ENCODE measurements around the gene VRK1.

DNA sequence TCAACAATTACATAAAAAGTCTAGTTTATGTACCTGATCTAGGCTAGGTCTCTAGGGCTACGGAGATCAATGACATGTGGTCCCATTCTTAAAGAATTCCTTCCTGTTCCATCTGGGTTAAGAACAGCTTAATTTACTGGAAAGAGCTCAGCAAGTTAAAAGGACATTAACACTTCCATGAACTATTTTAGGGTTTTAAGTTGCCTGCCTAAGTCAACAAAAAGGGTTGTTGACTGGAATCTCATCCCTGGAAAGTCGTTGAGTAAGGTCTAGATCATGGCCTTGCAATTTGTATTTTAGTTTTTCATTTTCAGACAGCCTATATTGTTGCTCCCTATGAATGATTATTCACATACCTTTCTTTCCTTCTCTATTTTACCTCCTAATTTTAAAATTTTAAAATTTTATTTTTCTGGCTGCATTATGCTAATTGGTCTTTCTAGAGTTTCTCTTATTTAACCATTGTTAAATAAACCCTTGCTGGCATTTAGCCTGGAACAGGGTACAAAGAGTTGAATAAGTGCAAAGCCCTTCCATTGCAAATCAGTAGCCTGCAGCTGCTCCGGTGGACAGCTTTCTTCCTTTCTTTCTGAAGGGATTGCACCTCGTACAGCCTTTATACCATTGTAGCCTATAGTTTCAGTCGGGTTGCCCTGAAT is 66.3 kb downstream of the VRK1 start:
- TF ChIP-seq, protein P1, sequence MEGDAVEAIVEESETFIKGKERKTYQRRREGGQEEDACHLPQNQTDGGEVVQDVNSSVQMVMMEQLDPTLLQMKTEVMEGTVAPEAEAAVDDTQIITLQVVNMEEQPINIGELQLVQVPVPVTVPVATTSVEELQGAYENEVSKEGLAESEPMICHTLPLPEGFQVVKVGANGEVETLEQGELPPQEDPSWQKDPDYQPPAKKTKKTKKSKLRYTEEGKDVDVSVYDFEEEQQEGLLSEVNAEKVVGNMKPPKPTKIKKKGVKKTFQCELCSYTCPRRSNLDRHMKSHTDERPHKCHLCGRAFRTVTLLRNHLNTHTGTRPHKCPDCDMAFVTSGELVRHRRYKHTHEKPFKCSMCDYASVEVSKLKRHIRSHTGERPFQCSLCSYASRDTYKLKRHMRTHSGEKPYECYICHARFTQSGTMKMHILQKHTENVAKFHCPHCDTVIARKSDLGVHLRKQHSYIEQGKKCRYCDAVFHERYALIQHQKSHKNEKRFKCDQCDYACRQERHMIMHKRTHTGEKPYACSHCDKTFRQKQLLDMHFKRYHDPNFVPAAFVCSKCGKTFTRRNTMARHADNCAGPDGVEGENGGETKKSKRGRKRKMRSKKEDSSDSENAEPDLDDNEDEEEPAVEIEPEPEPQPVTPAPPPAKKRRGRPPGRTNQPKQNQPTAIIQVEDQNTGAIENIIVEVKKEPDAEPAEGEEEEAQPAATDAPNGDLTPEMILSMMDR (IDR thresholded peaks at IDR 0.05) = no peak
- TF ChIP-seq POLR2A (IDR thresholded peaks at IDR 0.05) = no peak
- TF ChIP-seq POLR2AphosphoS5 (IDR thresholded peaks at IDR 0.05) = no peak
- no peak for TF ChIP-seq EP300 (IDR thresholded peaks at IDR 0.05)

All from upper lobe of left lung (tissue), 4 donors.